Inflammatory macrophage treated with lipopolysaccharide for 1 hour (primary cell): ENCODE data around the gene CNIH1.
A peak's percentile ranks its signal among the peaks of the same experiment; 100 is the strongest.

ENCODE experiments used
- DNase-seq, 2 donors: peaks; one replicate each; pipeline ENCODE4 v3.0.0-alpha.2; 2020 to 2022

CNIH1 gene

GRCh38 chr14:54440873-54441868 is at the start of gene CNIH1:
TSS of gene CNIH1 (minus strand) at chr14:54441374. CDS start at chr14:54441327, 47 bp downstream.
- peak; percentile 87 to 98 for DNase-seq

- DNase-seq: no peak
Measured at GRCh38 chr14:54490445-54491175, 49.4 kb upstream of the CNIH1 start.

- no peak for DNase-seq
Measured at GRCh38 chr14:54489731-54490444, 48.7 kb upstream of the CNIH1 start.

GRCh38 chr14:54489318-54489683 is 48.1 kb upstream of the CNIH1 start:
- DNase-seq: no peak

GRCh38 chr14:54488646-54489317 is 47.6 kb upstream of the CNIH1 start, which contains the start of gene GMFB:
TSS of gene GMFB (minus strand) at chr14:54488980. CDS start at chr14:54488927, 53 bp downstream.
- peak; percentile 93 to 94 for DNase-seq

GRCh38 chr14:54488318-54488645 is 47.1 kb upstream of the CNIH1 start:
- DNase-seq: peak in 1 of 2 donors; percentile 31

GRCh38 chr14:54487771-54488170 is 46.6 kb upstream of the CNIH1 start:
- DNase-seq: peak; percentile 39 to 41

- no peak for DNase-seq
Measured at GRCh38 chr14:54486685-54487084, 45.5 kb upstream of the CNIH1 start.

- peak in 1 of 2 donors; percentile 37 for DNase-seq
Measured at GRCh38 chr14:54483846-54484245, 42.7 kb upstream of the CNIH1 start.

- no peak for DNase-seq
Measured at GRCh38 chr14:54483073-54483745, 42.0 kb upstream of the CNIH1 start.

GRCh38 chr14:54481695-54482094 is 40.5 kb upstream of the CNIH1 start:
- DNase-seq: no peak

- DNase-seq: no peak
Measured at GRCh38 chr14:54480830-54481562, 39.8 kb upstream of the CNIH1 start.

GRCh38 chr14:54478636-54479215 is 37.6 kb upstream of the CNIH1 start:
- no peak for DNase-seq

- DNase-seq: no peak
Measured at GRCh38 chr14:54475911-54476310, 34.7 kb upstream of the CNIH1 start.

GRCh38 chr14:54475187-54475899 is 34.2 kb upstream of the CNIH1 start:
- no peak for DNase-seq

- no peak for DNase-seq
Measured at GRCh38 chr14:54474232-54474793, 33.1 kb upstream of the CNIH1 start.

- DNase-seq: no peak
Measured at GRCh38 chr14:54472315-54472714, 31.1 kb upstream of the CNIH1 start.

GRCh38 chr14:54471641-54472040 is 30.5 kb upstream of the CNIH1 start:
- no peak for DNase-seq

GRCh38 chr14:54470701-54471100 is 29.5 kb upstream of the CNIH1 start:
- DNase-seq: no peak

GRCh38 chr14:54467280-54467679 is 26.1 kb upstream of the CNIH1 start:
- DNase-seq: no peak
